Endodermal cell (in vitro differentiated cells): ENCODE results near the gene SLC38A5. TPM values are rescaled to one million over a fixed set of nuclear protein-coding genes. Genes with fewer than 3 reads are reported as not detected.

Source experiments
- DNase-seq: peaks from one replicate; pipeline ENCODE4 v3.0.0-alpha.2; 2017
- H3K27ac ChIP-seq: 2 replicates; pipeline ENCODE4 v1.5.1; 2013; ENCODE audit warnings: mild to moderate bottlenecking, low read depth, low read length, moderate library complexity
- H3K27me3 ChIP-seq: 2 replicates; pipeline ENCODE4 v1.6.1; 2013; ENCODE audit warnings: mild to moderate bottlenecking, low read length, moderate library complexity; ENCODE audit not compliant: insufficient read depth, control insufficient read depth, poor library complexity, severe bottlenecking
- H3K36me3 ChIP-seq: 2 replicates; pipeline ENCODE4 v1.7.0; 2013; ENCODE audit warnings: mild to moderate bottlenecking, low read length, moderate library complexity; ENCODE audit not compliant: control insufficient read depth, insufficient read depth
- H3K4me1 ChIP-seq: one replicate; pipeline ENCODE4 v1.7.0; 2013; ENCODE audit warnings: low read length; ENCODE audit not compliant: control insufficient read depth, insufficient read depth
- H3K4me3 ChIP-seq: 2 replicates; pipeline ENCODE4 v1.5.1; 2013; ENCODE audit warnings: mild to moderate bottlenecking, low read length, moderate library complexity
- H3K9ac ChIP-seq: 2 replicates; pipeline ENCODE4 v1.6.1; 2013; ENCODE audit warnings: mild to moderate bottlenecking, low read length, moderate library complexity; ENCODE audit not compliant: poor library complexity, severe bottlenecking; ENCODE audit errors: extremely low read depth
- H3K9me3 ChIP-seq: 2 replicates; pipeline ENCODE4 v1.6.1; 2013; ENCODE audit warnings: mild to moderate bottlenecking, low read length, moderate library complexity; ENCODE audit not compliant: control insufficient read depth
- H3K27ac Mint-ChIP-seq: 2 replicates; pipeline ENCODE4 v1.8.0; 2020; ENCODE audit warnings: mixed read lengths
- H3K27me3 Mint-ChIP-seq: 2 replicates; pipeline ENCODE4 v1.8.0; 2021; ENCODE audit warnings: mild to moderate bottlenecking, mixed read lengths; ENCODE audit not compliant: insufficient read depth
- H3K36me3 Mint-ChIP-seq: 2 replicates; pipeline ENCODE4 v1.8.0; 2020; ENCODE audit warnings: low read depth, mixed read lengths
- H3K4me1 Mint-ChIP-seq: 2 replicates; pipeline ENCODE4 v1.8.0; 2020; ENCODE audit warnings: mixed read lengths
- H3K4me3 Mint-ChIP-seq: 2 replicates; pipeline ENCODE4 v1.8.0; 2020; ENCODE audit warnings: mild to moderate bottlenecking, moderate library complexity, mixed read lengths
- H3K9me3 Mint-ChIP-seq: 2 replicates; pipeline ENCODE4 v1.8.0; 2020; ENCODE audit warnings: mild to moderate bottlenecking, mixed read lengths
- CTCF ChIP-seq: fragments of 200-600 bp; sonication (generic); conservative IDR thresholded peaks from 2 replicates; pipeline ENCODE4 v1.5.0; 2021; ENCODE audit warnings: antibody characterized with exemption, mild to moderate bottlenecking
- WGBS, 2 experiments: methylation state at CpG; one replicate each; pipeline versions ENCODE4 v1.1.5 to v1.1.7; 2013; ENCODE audit warnings: missing lambda C conversion rate in 2 of 2, mixed read lengths in 1 of 2; ENCODE audit not compliant: insufficient coverage in 1 of 2, insufficient read length in 1 of 2; 5-methylcytosine and 5-hydroxymethylcytosine counted together
- total RNA-seq, 2 donors: library from RNA; stranded (reverse); fragmentation: NEBNext Ultra II Directional in 1 of 2; extraction: Animal tissue kit (Norgen Biotek cat#: 25700) in 1 of 2; gene quantifications; 2 replicates in 1 of 2; 3 replicates in 1 of 2; pipeline ENCODE4 v1.2.1, GENCODE V29; 2021

Gene SLC38A5
- total RNA-seq, 2 donors from 2014 or later = 22.4 to 40.7 TPM

GRCh38 chrX:48489296-48489695 lies 19.2 kb upstream of the SLC38A5 start:
- Histone ChIP-seq H3K27me3 (no peaks in the 10 kb centered on the region), H3K9me3 (no peaks in the 10 kb centered on the region), H3K36me3 (peaks cover 9% of the 10 kb centered on the region), H3K9ac (no peak overlapping the region), H3K4me3 (no peak overlapping the region), H3K27ac (no peak overlapping the region), H3K4me1 (no peaks in the 10 kb centered on the region)
- Mint-ChIP-seq H3K27ac (no peak overlapping the region), H3K27me3 (no peaks in the 10 kb centered on the region), H3K9me3 (peaks cover 66% of the 10 kb centered on the region), H3K36me3 (peaks cover 11% of the 10 kb centered on the region), H3K4me3 (no peak overlapping the region), H3K4me1 (no peaks in the 10 kb centered on the region)
- no peak for TF ChIP-seq CTCF
- DNase-seq = no peak
- WGBS, 2 experiments = 76 to 98% methylated on average over 3 to 6 of the region's 9 CpGs

- Mint-ChIP-seq H3K4me3 (no peak overlapping the region), H3K9me3 (peaks cover 70% of the 10 kb centered on the region), H3K27me3 (no peaks in the 10 kb centered on the region), H3K4me1 (no peaks in the 10 kb centered on the region), H3K36me3 (peaks cover 16% of the 10 kb centered on the region), H3K27ac (no peak overlapping the region)
- H3K9me3 ChIP-seq = no peaks in the 10 kb centered on the region
- no peak overlapping the region for H3K4me3 ChIP-seq
- peaks cover 16% of the 10 kb centered on the region for H3K36me3 ChIP-seq
- H3K27me3 ChIP-seq = no peaks in the 10 kb centered on the region
- no peak for TF ChIP-seq CTCF
- H3K4me1 ChIP-seq = no peaks in the 10 kb centered on the region
- H3K9ac ChIP-seq = no peak overlapping the region
- DNase-seq = no peak
- no peak overlapping the region for H3K27ac ChIP-seq
- 97% methylated on average over 3 of the region's 3 CpGs; no CpG with 5 or more reads in 1 of the 2 experiments for WGBS, 2 experiments
Observed at GRCh38 chrX:48488034-48488433, 18.0 kb upstream of the SLC38A5 start.

- H3K4me3 Mint-ChIP-seq = no peak overlapping the region
- WGBS, 2 experiments = 90 to 94% methylated on average over 7 to 10 of the region's 10 CpGs
Observed at GRCh38 chrX:48487362-48487798, 17.3 kb upstream of the SLC38A5 start.

More at GRCh38 chrX:48487362-48487798, 17.3 kb upstream of the SLC38A5 start:
- Histone ChIP-seq H3K27me3 (no peaks in the 10 kb centered on the region), H3K9ac (no peak overlapping the region), H3K4me1 (no peaks in the 10 kb centered on the region), H3K9me3 (no peaks in the 10 kb centered on the region), H3K4me3 (no peak overlapping the region), H3K27ac (no peak overlapping the region), H3K36me3 (peaks cover 20% of the 10 kb centered on the region)
- no peak for DNase-seq
- H3K36me3 Mint-ChIP-seq = peaks cover 20% of the 10 kb centered on the region
- no peaks in the 10 kb centered on the region for H3K27me3 Mint-ChIP-seq
- H3K9me3 Mint-ChIP-seq = peaks cover 70% of the 10 kb centered on the region
- no peaks in the 10 kb centered on the region for H3K4me1 Mint-ChIP-seq
- no peak overlapping the region for H3K27ac Mint-ChIP-seq
- no peak for TF ChIP-seq CTCF
